ENCODE data around the gene GIPC3.

DNA sequence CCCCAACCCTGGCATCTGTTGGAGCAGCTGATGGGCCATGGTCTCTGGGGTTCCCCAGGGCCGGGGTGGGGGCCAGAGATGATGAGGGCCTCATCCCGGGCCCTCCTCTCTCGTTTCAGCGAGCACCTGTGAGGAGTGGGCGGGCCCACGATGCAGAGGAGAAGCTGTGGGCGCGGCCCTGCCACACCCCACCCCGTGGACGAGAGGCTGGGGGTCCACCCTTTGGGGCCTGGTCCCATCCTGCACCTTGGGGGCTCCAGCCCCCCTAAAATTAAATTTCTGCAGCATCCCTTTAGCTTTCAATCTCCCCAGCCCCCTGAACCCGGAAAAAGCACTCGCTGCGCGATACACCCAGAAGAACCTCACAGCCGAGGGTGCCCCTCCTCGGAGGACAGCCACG, 6.9 kb upstream of the GIPC3 start:
- TF ChIP-seq CHD2 (IDR thresholded peaks at IDR 0.05; ENCODE audit: low read length) (no peak), POLR2A (IDR thresholded peaks at IDR 0.05; ENCODE audit: control extremely low read depth in 1 of 2, low read depth in 2 of 2, low read length in 2 of 2) (no peak), FOSL1 (IDR thresholded peaks at IDR 0.05; ENCODE audit: insufficient read depth, low read depth, low read length) (no peak)
- TF ChIP-seq, protein P1, sequence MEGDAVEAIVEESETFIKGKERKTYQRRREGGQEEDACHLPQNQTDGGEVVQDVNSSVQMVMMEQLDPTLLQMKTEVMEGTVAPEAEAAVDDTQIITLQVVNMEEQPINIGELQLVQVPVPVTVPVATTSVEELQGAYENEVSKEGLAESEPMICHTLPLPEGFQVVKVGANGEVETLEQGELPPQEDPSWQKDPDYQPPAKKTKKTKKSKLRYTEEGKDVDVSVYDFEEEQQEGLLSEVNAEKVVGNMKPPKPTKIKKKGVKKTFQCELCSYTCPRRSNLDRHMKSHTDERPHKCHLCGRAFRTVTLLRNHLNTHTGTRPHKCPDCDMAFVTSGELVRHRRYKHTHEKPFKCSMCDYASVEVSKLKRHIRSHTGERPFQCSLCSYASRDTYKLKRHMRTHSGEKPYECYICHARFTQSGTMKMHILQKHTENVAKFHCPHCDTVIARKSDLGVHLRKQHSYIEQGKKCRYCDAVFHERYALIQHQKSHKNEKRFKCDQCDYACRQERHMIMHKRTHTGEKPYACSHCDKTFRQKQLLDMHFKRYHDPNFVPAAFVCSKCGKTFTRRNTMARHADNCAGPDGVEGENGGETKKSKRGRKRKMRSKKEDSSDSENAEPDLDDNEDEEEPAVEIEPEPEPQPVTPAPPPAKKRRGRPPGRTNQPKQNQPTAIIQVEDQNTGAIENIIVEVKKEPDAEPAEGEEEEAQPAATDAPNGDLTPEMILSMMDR (IDR thresholded peaks at IDR 0.05; ENCODE audit: control extremely low read depth in 1 of 3, insufficient read depth in 1 of 3, low read depth in 1 of 3, low read length in 3 of 3) = no peak
